CD14-positive monocyte (primary cell): Measurements from ENCODE around the gene SH3RF3. TPM values are rescaled to one million over a fixed set of nuclear protein-coding genes. Genes with fewer than 3 reads are reported as not detected.

Experiments
- DNase-seq, 3 donors: peaks; one replicate each; pipeline ENCODE4 v3.0.0-alpha.2; 2011 to 2022
- H2AFZ ChIP-seq: 2 replicates; pipeline ENCODE4 v1.6.0; 2012; ENCODE audit warnings: mild to moderate bottlenecking, low read depth, low read length, inconsistent platforms; ENCODE audit not compliant: insufficient read depth, poor library complexity, severe bottlenecking
- H3K27ac ChIP-seq, 2 donors: 1 replicate in 1 of 2; 2 replicates in 1 of 2; pipeline ENCODE4 v1.5.1; 2012 to 2013; ENCODE audit warnings: low read length in 2 of 2, control low read depth in 1 of 2, inconsistent platforms in 1 of 2, low read depth in 1 of 2, mild to moderate bottlenecking in 1 of 2
- H3K27me3 ChIP-seq, 2 donors: one replicate each; pipeline versions ENCODE4 v1.6.0 to v1.6.1; 2011 to 2013; ENCODE audit warnings: low read length in 2 of 2; ENCODE audit not compliant: control insufficient read depth in 2 of 2, insufficient read depth in 2 of 2
- H3K36me3 ChIP-seq, 2 donors: replicated peaks in 1 of 2; 1 replicate in 1 of 2; 2 replicates in 1 of 2; pipeline versions ENCODE4 v1.5.1 to v1.6.1; 2012 to 2013; ENCODE audit warnings: low read length in 2 of 2, control low read depth in 1 of 2, inconsistent platforms in 1 of 2, mild to moderate bottlenecking in 1 of 2; ENCODE audit not compliant: insufficient read depth in 2 of 2, control insufficient read depth in 1 of 2
- H3K4me1 ChIP-seq, 2 donors: 1 replicate in 1 of 2; 2 replicates in 1 of 2; pipeline versions ENCODE4 v1.5.1 to v1.6.1; 2012 to 2013; ENCODE audit warnings: low read length in 2 of 2, control low read depth in 1 of 2, inconsistent platforms in 1 of 2, mild to moderate bottlenecking in 1 of 2, moderate library complexity in 1 of 2; ENCODE audit not compliant: insufficient read depth in 2 of 2, control insufficient read depth in 1 of 2
- H3K4me2 ChIP-seq: replicated peaks from 2 replicates; pipeline ENCODE3; 2012; ENCODE audit warnings: low read length, moderate library complexity, mild to moderate bottlenecking; ENCODE audit not compliant: poor library complexity, severe bottlenecking; ENCODE audit errors: extremely low read depth
- H3K4me3 ChIP-seq, 3 experiments: fragments of 200-600 bp in 1 of 3; sonication (generic) in 1 of 3; replicated peaks in 1 of 3; 1 replicate in 2 of 3; 2 replicates in 1 of 3; pipeline ENCODE4 v1.5.1; 2011 to 2013; ENCODE audit warnings: low read length in 3 of 3, mild to moderate bottlenecking in 3 of 3, control low read depth in 2 of 3, low read depth in 2 of 3, inconsistent platforms in 1 of 3, moderate library complexity in 1 of 3
- H3K79me2 ChIP-seq: 2 replicates; pipeline ENCODE4 v1.6.0; 2012; ENCODE audit warnings: mild to moderate bottlenecking, control low read depth, inconsistent platforms, low read length, moderate library complexity; ENCODE audit not compliant: insufficient read depth
- H3K9ac ChIP-seq: 2 replicates; pipeline ENCODE4 v1.6.0; 2017; ENCODE audit warnings: low read length, mild to moderate bottlenecking; ENCODE audit not compliant: insufficient read depth, poor library complexity, severe bottlenecking
- H3K9me3 ChIP-seq, 2 donors: replicated peaks in 1 of 2; 1 replicate in 1 of 2; 2 replicates in 1 of 2; pipeline versions ENCODE4 v1.5.1 to v1.6.1; 2012 to 2013; ENCODE audit warnings: low read length in 2 of 2, control low read depth in 1 of 2; ENCODE audit not compliant: control insufficient read depth in 1 of 2, insufficient read depth in 1 of 2
- H4K20me1 ChIP-seq: 2 replicates; pipeline ENCODE4 v1.6.0; 2012; ENCODE audit warnings: mild to moderate bottlenecking, low read length, control low read depth, moderate library complexity; ENCODE audit not compliant: insufficient read depth
- H3K27ac Mint-ChIP-seq, 7 donors: one replicate each; pipeline ENCODE4 v1.8.0; 2020; ENCODE audit warnings: mild to moderate bottlenecking in 7 of 7, mixed read lengths in 7 of 7, moderate library complexity in 6 of 7, inconsistent platforms in 2 of 7
- H3K27me3 Mint-ChIP-seq, 3 donors: one replicate each; pipeline ENCODE4 v1.8.0; 2021 to 2022; ENCODE audit warnings: low read depth in 3 of 3, mild to moderate bottlenecking in 3 of 3, mixed read lengths in 3 of 3, moderate library complexity in 3 of 3, inconsistent platforms in 1 of 3
- H3K36me3 Mint-ChIP-seq, 2 donors: one replicate each; pipeline ENCODE4 v1.8.0; 2020; ENCODE audit warnings: mixed read lengths in 2 of 2, inconsistent platforms in 1 of 2, mild to moderate bottlenecking in 1 of 2
- H3K4me1 Mint-ChIP-seq: one replicate; pipeline ENCODE4 v1.8.0; 2020; ENCODE audit warnings: mild to moderate bottlenecking, mixed read lengths
- H3K4me3 Mint-ChIP-seq, 2 donors: one replicate each; pipeline ENCODE4 v1.8.0; 2020; ENCODE audit warnings: mild to moderate bottlenecking in 2 of 2, mixed read lengths in 2 of 2, moderate library complexity in 1 of 2
- H3K9me3 Mint-ChIP-seq, 7 donors: one replicate each; pipeline ENCODE4 v1.8.0; 2020 to 2022; ENCODE audit warnings: mixed read lengths in 7 of 7, mild to moderate bottlenecking in 6 of 7, moderate library complexity in 6 of 7, inconsistent platforms in 2 of 7
- CTCF ChIP-seq: fragments of 200-600 bp; IDR thresholded peaks from one replicate; pipeline ENCODE4 v1.8.0; 2022; ENCODE audit warnings: antibody characterized with exemption, mild to moderate bottlenecking
- WGBS: methylation state at CpG from one replicate; pipeline ENCODE4 v1.1.5; 2013; ENCODE audit warnings: missing lambda C conversion rate; ENCODE audit not compliant: insufficient coverage; 5-methylcytosine and 5-hydroxymethylcytosine counted together
- intact Hi-C, 2 donors: fragments of 100-400 bp; cut with micrococcal nuclease; formaldehyde crosslinking; loops; one replicate each; pipeline versions ENCODE4 v1.15.0 to v1.15.1; 2023
- polyA plus RNA-seq, 3 donors: library from polyadenylated mRNA; depleted of rRNA in 1 of 3; unstranded in 2 of 3; stranded (reverse) in 1 of 3; fragments of 300-500 nt in 2 of 3; fragments of >200 nt in 1 of 3; fragmentation: Illumina TruSeq in 2 of 3; gene quantifications; 1 replicate in 2 of 3; 2 replicates in 1 of 3; pipeline ENCODE4 v1.2.3, GENCODE V29; 2012 to 2021

The SH3RF3 gene
- polyA plus RNA-seq, 3 donors, result 0.25 to 0.75 (median 0.34) TPM

- H3K36me3 Mint-ChIP-seq, result no peaks in the 10 kb centered on the region
- Histone ChIP-seq H2AFZ (no peak overlapping the region), H3K27ac (no peak overlapping the region), H4K20me1 (no peaks in the 10 kb centered on the region), H3K4me2 (no peak overlapping the region), H3K79me2 (no peaks in the 10 kb centered on the region), H3K27me3 (no peaks in the 10 kb centered on the region), H3K9ac (no peak overlapping the region), H3K36me3 (no peaks in the 10 kb centered on the region), H3K4me1 (no peaks in the 10 kb centered on the region), H3K9me3 (no peaks in the 10 kb centered on the region), H3K4me3 (no peak overlapping the region)
- 71% methylated on average over 1 of the region's 13 CpGs for WGBS
- no peak overlapping the region for H3K4me3 Mint-ChIP-seq
- DNase-seq, result no peak
- no peaks in the 10 kb centered on the region for H3K9me3 Mint-ChIP-seq
- intact Hi-C loops, result no loop called here
- H3K4me1 Mint-ChIP-seq, result peaks cover under 1% of the 10 kb centered on the region
- H3K27ac Mint-ChIP-seq, result peak overlapping the region in 1 of 7 donors; percentile 61
- TF ChIP-seq CTCF, result no peak
- H3K27me3 Mint-ChIP-seq, result peaks cover 7 to 9% (median 8%) of the 10 kb centered on the region in 3 donors
Measured at GRCh38 chr2:109143214-109144187, 14.5 kb downstream of the SH3RF3 start.

GRCh38 chr2:109144271-109144670, 15.3 kb downstream of the SH3RF3 start:
- H3K4me3 Mint-ChIP-seq, result no peak overlapping the region
- intact Hi-C loops, result no loop called here

More at GRCh38 chr2:109144271-109144670, 15.3 kb downstream of the SH3RF3 start:
- H3K4me1 Mint-ChIP-seq, result no peaks in the 10 kb centered on the region
- H3K36me3 ChIP-seq, result no peaks in the 10 kb centered on the region
- DNase-seq, result no peak
- no peak for TF ChIP-seq CTCF
- H3K36me3 Mint-ChIP-seq, result no peaks in the 10 kb centered on the region
- H2AFZ ChIP-seq, result no peak overlapping the region
- no peak overlapping the region for H3K27ac Mint-ChIP-seq
- no peak overlapping the region for H3K4me3 ChIP-seq
- no peaks in the 10 kb centered on the region for H3K9me3 ChIP-seq
- no peaks in the 10 kb centered on the region for H3K9me3 Mint-ChIP-seq
- no peak overlapping the region for H3K4me2 ChIP-seq
- H3K4me1 ChIP-seq, result no peaks in the 10 kb centered on the region
- 46% methylated on average over 4 of the region's 5 CpGs for WGBS
- H3K9ac ChIP-seq, result no peak overlapping the region
- H3K27ac ChIP-seq, result no peak overlapping the region
- peaks cover 7 to 9% (median 7%) of the 10 kb centered on the region in 3 donors for H3K27me3 Mint-ChIP-seq
- H4K20me1 ChIP-seq, result no peaks in the 10 kb centered on the region
- no peaks in the 10 kb centered on the region for H3K79me2 ChIP-seq
- H3K27me3 ChIP-seq, result no peaks in the 10 kb centered on the region
